T-helper 17 cell (primary cell): ENCODE measurements around the gene TDG. TPM values are rescaled to one million over a fixed set of nuclear protein-coding genes. Genes with fewer than 3 reads are reported as not detected.

Source experiments
- ATAC-seq: fragments of 150-1000 bp; cut with Tn5 transposase; 2 replicates; pipeline ENCODE4 v1.10.0; 2021; ENCODE audit warnings: mild to moderate bottlenecking, moderate library complexity
- DNase-seq, 3 donors: peaks; one replicate each; pipeline versions ENCODE4 v3.0.0 to v3.0.0-alpha.2; 2020 to 2021
- H3K9me3 ChIP-seq: one replicate; pipeline ENCODE4 v1.7.0; 2013; ENCODE audit warnings: low read length, mild to moderate bottlenecking; ENCODE audit not compliant: control insufficient read depth, poor library complexity, severe bottlenecking
- H3K27ac Mint-ChIP-seq: one replicate; pipeline ENCODE4 v1.8.0; 2022; ENCODE audit warnings: mild to moderate bottlenecking, moderate library complexity, mixed read lengths
- H3K27me3 Mint-ChIP-seq: one replicate; pipeline ENCODE4 v1.8.0; 2022; ENCODE audit warnings: mixed read lengths
- H3K36me3 Mint-ChIP-seq: one replicate; pipeline ENCODE4 v1.8.0; 2022; ENCODE audit warnings: low read depth, mixed read lengths
- H3K4me1 Mint-ChIP-seq: one replicate; pipeline ENCODE4 v1.8.0; 2022; ENCODE audit warnings: mild to moderate bottlenecking, mixed read lengths
- H3K4me3 Mint-ChIP-seq: one replicate; pipeline ENCODE4 v1.8.0; 2022; ENCODE audit warnings: mild to moderate bottlenecking, moderate library complexity, mixed read lengths
- total RNA-seq, 4 donors: library from RNA in 2 of 4; stranded (reverse) in 2 of 4; gene quantifications; one replicate each; pipeline ENCODE4 v1.2.3 and lab custom pipeline; 2022 to 2026

Gene TDG
- total RNA-seq, 2 donors from 2014 or later = 27.0 to 30.4 TPM

- ATAC-seq = no peak
- Mint-ChIP-seq H3K27ac (no peak overlapping the region), H3K36me3 (peaks cover 6% of the 10 kb centered on the region), H3K4me3 (no peak overlapping the region), H3K27me3 (no peaks in the 10 kb centered on the region), H3K4me1 (peaks cover 31% of the 10 kb centered on the region)
- H3K9me3 ChIP-seq = no peaks in the 10 kb centered on the region
- DNase-seq = no peak
Measured at GRCh38 chr12:103973909-103974308, 8.2 kb downstream of the TDG start.

- H3K4me1 Mint-ChIP-seq = peaks cover 25% of the 10 kb centered on the region
- ATAC-seq (no peak), DNase-seq (no peak)
- H3K36me3 Mint-ChIP-seq = peaks cover 6% of the 10 kb centered on the region
- H3K27ac Mint-ChIP-seq = peak overlapping the region; percentile 45
- no peaks in the 10 kb centered on the region for H3K9me3 ChIP-seq
- no peak overlapping the region for H3K4me3 Mint-ChIP-seq
- H3K27me3 Mint-ChIP-seq = no peaks in the 10 kb centered on the region
Measured at GRCh38 chr12:103975368-103975767, 9.7 kb downstream of the TDG start.

GRCh38 chr12:103978384-103978982, 12.8 kb downstream of the TDG start:
- no peaks in the 10 kb centered on the region for H3K27me3 Mint-ChIP-seq
- peaks cover 3% of the 10 kb centered on the region for H3K36me3 Mint-ChIP-seq
- DNase-seq = no peak
- peaks cover 18% of the 10 kb centered on the region for H3K4me1 Mint-ChIP-seq
- no peak for ATAC-seq
- peak overlapping the region; percentile 49 for H3K4me3 Mint-ChIP-seq
- no peaks in the 10 kb centered on the region for H3K9me3 ChIP-seq
- H3K27ac Mint-ChIP-seq = peak overlapping the region; percentile 87

DNA sequence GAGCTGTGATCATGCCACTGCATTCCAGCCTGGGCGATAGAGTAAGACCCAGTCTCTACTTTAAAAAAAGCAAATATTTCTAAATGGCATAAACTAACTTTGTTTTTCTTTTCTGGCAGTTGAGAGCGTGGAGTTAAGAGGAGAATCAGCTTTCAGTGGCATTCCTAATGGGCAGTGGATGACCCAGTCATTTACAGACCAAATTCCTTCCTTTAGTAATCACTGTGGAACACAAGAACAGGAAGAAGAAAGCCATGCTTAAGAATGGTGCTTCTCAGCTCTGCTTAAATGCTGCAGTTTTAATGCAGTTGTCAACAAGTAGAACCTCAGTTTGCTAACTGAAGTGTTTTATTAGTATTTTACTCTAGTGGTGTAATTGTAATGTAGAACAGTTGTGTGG, 21.2 kb downstream of the TDG start:
- H3K9me3 ChIP-seq = no peaks in the 10 kb centered on the region
- H3K27me3 Mint-ChIP-seq = no peaks in the 10 kb centered on the region
- H3K4me3 Mint-ChIP-seq = no peak overlapping the region
- no peak overlapping the region for H3K27ac Mint-ChIP-seq
- ATAC-seq (no peak), DNase-seq (no peak)
- peaks cover 2% of the 10 kb centered on the region for H3K36me3 Mint-ChIP-seq
- no peaks in the 10 kb centered on the region for H3K4me1 Mint-ChIP-seq

DNA sequence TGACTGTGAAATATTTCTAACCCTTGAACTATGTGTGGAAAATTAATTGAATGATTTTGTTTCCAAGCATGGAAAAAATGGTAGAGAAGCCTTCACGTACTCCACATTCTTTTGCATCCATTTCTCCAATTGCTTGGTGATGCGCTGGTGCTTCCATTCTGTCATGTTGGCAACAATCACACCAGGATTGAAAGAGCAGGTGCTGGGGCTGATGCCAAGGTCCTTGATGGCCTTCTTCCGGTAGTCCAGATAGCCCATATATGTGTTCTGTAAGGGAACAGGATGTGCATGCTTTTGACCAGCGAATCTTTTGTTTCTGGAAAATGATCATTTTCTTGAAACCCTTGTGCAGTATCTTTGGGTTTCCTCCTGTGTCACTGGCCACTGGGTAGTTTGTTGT, 28.6 kb downstream of the TDG start:
- no peak for ATAC-seq
- no peak overlapping the region for H3K4me3 Mint-ChIP-seq
- H3K4me1 Mint-ChIP-seq = peaks cover 2% of the 10 kb centered on the region
- no peak for DNase-seq
- no peaks in the 10 kb centered on the region for H3K9me3 ChIP-seq
- no peaks in the 10 kb centered on the region for H3K36me3 Mint-ChIP-seq
- peaks cover 25% of the 10 kb centered on the region for H3K27me3 Mint-ChIP-seq
- H3K27ac Mint-ChIP-seq = no peak overlapping the region

DNA sequence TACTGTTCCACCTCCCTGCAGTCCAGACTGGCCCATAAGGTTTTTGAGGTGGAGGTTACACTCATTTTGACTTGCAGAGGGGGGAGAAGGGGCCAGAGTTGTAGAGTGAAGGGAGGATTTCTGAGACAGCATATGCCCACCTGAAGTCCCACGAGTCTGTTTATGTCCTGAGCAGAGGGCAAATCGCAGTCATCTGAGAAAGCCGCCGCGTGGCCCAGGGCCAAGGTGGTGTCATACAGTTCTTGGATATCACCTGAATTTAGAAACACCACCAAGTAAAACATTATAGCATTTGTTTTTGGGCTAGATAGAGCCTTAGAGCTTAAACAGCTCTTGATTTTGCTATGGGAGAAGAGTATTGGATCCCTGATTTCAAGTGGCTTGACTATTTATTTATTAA, 30.9 kb downstream of the TDG start:
- ATAC-seq (no peak), DNase-seq (no peak)
- Mint-ChIP-seq H3K36me3 (peaks cover 3% of the 10 kb centered on the region), H3K27me3 (peaks cover 46% of the 10 kb centered on the region), H3K4me3 (no peak overlapping the region), H3K27ac (no peak overlapping the region), H3K4me1 (peaks cover 2% of the 10 kb centered on the region)
- H3K9me3 ChIP-seq = no peaks in the 10 kb centered on the region

- Mint-ChIP-seq H3K27ac (peak overlapping the region; percentile 66), H3K4me1 (peaks cover 2% of the 10 kb centered on the region), H3K27me3 (peaks cover 46% of the 10 kb centered on the region), H3K4me3 (no peak overlapping the region), H3K36me3 (peaks cover 3% of the 10 kb centered on the region)
- H3K9me3 ChIP-seq = no peaks in the 10 kb centered on the region
- ATAC-seq (no peak), DNase-seq (no peak)
Measured at GRCh38 chr12:103997286-103997900, 31.7 kb downstream of the TDG start.

DNA sequence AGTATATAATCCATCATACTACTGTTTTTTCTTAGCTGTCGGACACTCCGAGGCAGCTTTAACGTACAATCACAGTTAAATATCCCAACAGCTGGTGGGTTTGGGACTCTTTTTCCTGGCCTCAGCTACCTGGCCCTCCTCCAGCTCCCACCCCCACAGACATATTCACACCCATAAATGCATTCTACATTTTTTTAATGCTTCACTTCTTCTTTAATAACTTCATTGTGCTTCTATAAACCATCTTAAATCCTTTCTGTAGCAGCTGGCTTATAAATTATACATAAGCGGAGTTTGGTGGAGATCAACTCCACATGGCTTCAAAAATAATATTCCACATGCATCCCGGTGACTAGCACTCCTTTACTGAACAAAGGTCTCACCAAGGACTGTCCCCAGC, 33.3 kb downstream of the TDG start:
- DNase-seq = no peak
- peaks cover 2% of the 10 kb centered on the region for H3K4me1 Mint-ChIP-seq

DNA sequence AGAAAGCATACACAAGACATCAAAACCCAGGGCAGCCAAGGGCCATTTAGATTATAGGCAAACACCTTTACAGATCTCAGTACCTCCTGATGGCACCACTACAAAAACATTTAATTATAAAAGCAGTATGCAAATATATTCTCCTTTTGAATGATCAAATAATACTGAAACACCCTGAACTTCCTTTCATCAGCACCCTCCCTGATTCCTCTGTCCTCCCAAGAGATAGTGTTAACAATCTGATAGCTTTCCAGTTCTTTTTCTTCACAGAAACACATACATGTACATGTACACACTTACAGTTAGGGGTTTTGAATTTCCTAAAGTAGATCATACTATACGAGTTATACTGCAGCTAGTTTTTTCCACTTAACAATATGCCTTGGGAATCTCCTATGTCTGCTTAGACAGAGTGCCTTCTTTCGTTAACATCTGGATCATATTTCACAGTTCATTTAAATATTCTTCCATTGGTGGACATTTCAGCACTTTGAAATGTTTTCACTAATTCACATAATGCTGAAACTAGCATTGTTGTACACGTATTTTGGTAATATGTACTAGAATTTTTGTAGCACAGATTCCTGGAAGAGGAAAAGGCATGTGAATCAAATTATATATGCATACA, 35.2 kb downstream of the TDG start:
- ATAC-seq (no peak), DNase-seq (no peak)
- H3K27me3 Mint-ChIP-seq = peaks cover 69% of the 10 kb centered on the region
- H3K4me3 Mint-ChIP-seq = no peak overlapping the region
- H3K27ac Mint-ChIP-seq = no peak overlapping the region
- H3K9me3 ChIP-seq = no peaks in the 10 kb centered on the region
- no peaks in the 10 kb centered on the region for H3K4me1 Mint-ChIP-seq
- H3K36me3 Mint-ChIP-seq = peaks cover 3% of the 10 kb centered on the region

More for the DNA sequence above, 33.3 kb downstream of the TDG start:
- Mint-ChIP-seq H3K36me3 (peaks cover 3% of the 10 kb centered on the region), H3K4me3 (no peak overlapping the region), H3K27ac (no peak overlapping the region), H3K27me3 (peaks cover 62% of the 10 kb centered on the region)
- ATAC-seq = no peak
- H3K9me3 ChIP-seq = no peaks in the 10 kb centered on the region

- no peak for ATAC-seq
- Mint-ChIP-seq H3K4me1 (no peaks in the 10 kb centered on the region), H3K27ac (no peak overlapping the region), H3K4me3 (no peak overlapping the region), H3K36me3 (peaks cover 3% of the 10 kb centered on the region), H3K27me3 (peaks cover 67% of the 10 kb centered on the region)
- no peaks in the 10 kb centered on the region for H3K9me3 ChIP-seq
- no peak for DNase-seq
Measured at GRCh38 chr12:104002686-104003085, 37.0 kb downstream of the TDG start.

GRCh38 chr12:104003596-104003995, 37.9 kb downstream of the TDG start:
- no peaks in the 10 kb centered on the region for H3K9me3 ChIP-seq
- no peaks in the 10 kb centered on the region for H3K4me1 Mint-ChIP-seq
- DNase-seq (no peak), ATAC-seq (no peak)
- peaks cover 71% of the 10 kb centered on the region for H3K27me3 Mint-ChIP-seq
- H3K4me3 Mint-ChIP-seq = no peak overlapping the region
- no peak overlapping the region for H3K27ac Mint-ChIP-seq
- peaks cover 8% of the 10 kb centered on the region for H3K36me3 Mint-ChIP-seq

- H3K27ac Mint-ChIP-seq = peak overlapping the region; percentile 4
- H3K4me3 Mint-ChIP-seq = no peak overlapping the region
- H3K27me3 Mint-ChIP-seq = peaks cover 57% of the 10 kb centered on the region
- no peaks in the 10 kb centered on the region for H3K4me1 Mint-ChIP-seq
- H3K36me3 Mint-ChIP-seq = peaks cover 7% of the 10 kb centered on the region
- DNase-seq (no peak), ATAC-seq (no peak)
- no peaks in the 10 kb centered on the region for H3K9me3 ChIP-seq
Measured at GRCh38 chr12:104006929-104007328, 41.3 kb downstream of the TDG start.

DNA sequence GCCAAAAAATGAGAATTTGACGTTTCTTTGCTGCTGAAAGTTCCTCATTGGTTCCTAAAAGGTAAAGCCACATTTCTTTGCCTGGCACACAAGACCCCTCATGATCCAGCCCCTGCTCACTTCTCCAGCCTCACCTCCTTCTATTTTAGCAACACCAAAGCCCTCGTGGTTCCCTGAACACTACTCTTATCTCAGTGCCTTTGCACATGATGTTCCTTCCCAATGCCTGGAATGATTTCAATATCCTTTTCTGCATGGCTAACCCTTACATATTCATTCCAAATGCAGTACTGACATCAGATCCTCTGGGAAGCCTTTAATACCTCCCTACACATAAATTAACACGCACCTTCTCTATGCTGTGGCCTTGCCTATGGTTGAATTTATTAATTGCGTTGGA, 44.4 kb downstream of the TDG start:
- no peaks in the 10 kb centered on the region for H3K4me1 Mint-ChIP-seq
- H3K27me3 Mint-ChIP-seq = peaks cover 34% of the 10 kb centered on the region
- ATAC-seq (no peak), DNase-seq (no peak)
- no peaks in the 10 kb centered on the region for H3K9me3 ChIP-seq
- peaks cover 7% of the 10 kb centered on the region for H3K36me3 Mint-ChIP-seq
- no peak overlapping the region for H3K27ac Mint-ChIP-seq
- no peak overlapping the region for H3K4me3 Mint-ChIP-seq
